ACC112 (cell line): Measurements from ENCODE around the gene MAPK13.
"Not testable (repeated sequence)": the region's sequence is repeated elsewhere in the genome, so short reads cannot be mapped to it uniquely, and the experiment has no call there.

Experiments used
- H2AFZ ChIP-seq: fragments of 200-600 bp; sonication (generic); one replicate; pipeline ENCODE4 v1.6.0; 2017; ENCODE audit warnings: antibody characterized with exemption, low read length; ENCODE audit not compliant: unreplicated experiment
- H3K27ac ChIP-seq: fragments of 200-600 bp; sonication (generic); 2 replicates; pipeline ENCODE4 v1.5.1; 2014; ENCODE audit warnings: low read depth, mild to moderate bottlenecking, antibody characterized with exemption, low read length, moderate library complexity
- H3K27me3 ChIP-seq: fragments of 200-600 bp; sonication (generic); 2 replicates; pipeline ENCODE4 v1.6.1; 2014; ENCODE audit warnings: mild to moderate bottlenecking, antibody characterized with exemption, low read length, moderate library complexity, mixed read lengths; ENCODE audit not compliant: insufficient read depth
- H3K36me3 ChIP-seq: fragments of 200-600 bp; sonication (generic); 2 replicates; pipeline ENCODE4 v1.6.1; 2016; ENCODE audit warnings: mild to moderate bottlenecking, antibody characterized with exemption, low read length, moderate library complexity, mixed read lengths; ENCODE audit not compliant: insufficient read depth
- H3K4me1 ChIP-seq: fragments of 200-600 bp; sonication (generic); one replicate; pipeline ENCODE4 v1.6.1; 2016; ENCODE audit warnings: low read length, mixed read lengths; ENCODE audit not compliant: insufficient read depth, unreplicated experiment, control insufficient read depth
- H3K4me3 ChIP-seq: fragments of 200-600 bp; sonication (generic); 2 replicates; pipeline ENCODE4 v1.5.1; 2014; ENCODE audit warnings: mild to moderate bottlenecking, low read depth, low read length
- H3K79me2 ChIP-seq: fragments of 200-600 bp; sonication (generic); one replicate; pipeline ENCODE4 v1.6.0; 2016; ENCODE audit warnings: low read length; ENCODE audit not compliant: control insufficient read depth, unreplicated experiment, insufficient read depth

MAPK13 gene

DNA sequence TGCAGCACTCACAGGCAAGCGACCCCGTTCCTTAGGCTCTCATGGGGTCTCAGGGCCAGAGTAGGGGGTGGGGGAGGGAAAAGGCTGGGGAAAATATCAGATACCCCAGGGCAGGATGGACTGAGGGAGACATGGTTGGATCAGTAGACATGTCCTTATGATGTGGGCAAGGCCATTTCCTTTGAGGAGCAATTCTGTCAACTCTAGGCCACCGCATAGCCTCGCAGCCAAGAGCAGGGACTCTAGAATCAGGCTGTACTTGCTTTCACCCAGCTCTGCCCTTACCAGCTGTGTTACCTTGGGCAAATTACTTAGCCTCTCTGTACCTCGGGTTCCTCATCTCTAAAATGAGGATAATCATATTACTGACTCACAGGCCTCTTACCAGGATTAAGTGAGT lies 2.2 kb upstream of the MAPK13 start:
- peak overlapping the region; percentile 42 for H3K4me3 ChIP-seq
- peaks cover 7% of the 10 kb centered on the region for H3K79me2 ChIP-seq
- peaks cover 54% of the 10 kb centered on the region for H3K4me1 ChIP-seq
- no peaks in the 10 kb centered on the region for H3K27me3 ChIP-seq
- no peaks in the 10 kb centered on the region for H3K36me3 ChIP-seq
- H2AFZ ChIP-seq, result no peak overlapping the region
- peak overlapping the region; percentile 86 for H3K27ac ChIP-seq

DNA sequence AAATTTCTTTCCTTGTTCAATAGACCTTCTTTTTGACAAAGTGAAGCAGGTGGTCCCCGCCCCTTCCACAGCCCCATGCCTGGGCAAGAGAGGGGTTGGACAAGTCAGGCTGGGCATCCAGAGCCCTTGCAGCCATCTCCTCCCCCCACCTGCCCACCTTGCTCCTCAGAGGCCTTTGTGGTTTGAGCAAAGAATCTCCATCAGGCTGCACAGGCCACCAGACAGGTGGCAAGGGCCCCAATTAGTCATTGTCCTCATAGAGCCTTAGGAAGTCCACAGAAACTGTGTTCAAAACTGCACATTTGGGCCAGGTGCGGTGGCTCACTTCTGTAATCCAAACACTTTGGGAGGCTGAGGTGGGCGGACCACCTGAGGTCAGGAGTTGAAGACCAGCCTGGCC lies 1.5 kb upstream of the MAPK13 start:
- Histone ChIP-seq H2AFZ (no peak overlapping the region), H3K27ac (no peak overlapping the region), H3K79me2 (peaks cover 11% of the 10 kb centered on the region), H3K36me3 (no peaks in the 10 kb centered on the region), H3K4me1 (peaks cover 51% of the 10 kb centered on the region), H3K4me3 (no peak overlapping the region), H3K27me3 (no peaks in the 10 kb centered on the region)

DNA sequence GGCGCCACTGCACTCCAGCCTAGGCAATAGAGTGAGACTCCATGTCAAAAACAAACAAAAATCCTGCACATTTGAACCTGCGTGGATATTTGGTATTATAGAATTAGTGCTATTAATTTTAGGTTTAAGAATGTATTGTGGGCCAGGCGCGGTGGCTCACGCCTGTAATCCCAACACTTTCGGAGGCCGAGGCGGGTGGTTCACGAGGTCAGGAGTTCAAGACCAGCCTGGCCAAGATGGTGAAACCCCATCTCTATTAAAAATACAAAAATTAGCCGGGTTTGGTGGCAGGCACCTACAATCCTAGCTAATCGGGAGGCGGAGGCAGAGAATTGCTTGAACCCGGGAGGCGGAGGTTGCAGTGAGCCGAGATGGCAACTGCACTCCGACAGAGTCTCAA lies 979 bp upstream of the MAPK13 start:
- H3K4me1 ChIP-seq, result peaks cover 51% of the 10 kb centered on the region
- H3K4me3 ChIP-seq, H3K27me3 ChIP-seq, H2AFZ ChIP-seq, H3K36me3 ChIP-seq: not testable (repeated sequence)
- H3K79me2 ChIP-seq, result peaks cover 11% of the 10 kb centered on the region
- 0 out of 2 replicates have a peak overlapping the region, but pooled peaks have one; percentile 75 for H3K27ac ChIP-seq

DNA sequence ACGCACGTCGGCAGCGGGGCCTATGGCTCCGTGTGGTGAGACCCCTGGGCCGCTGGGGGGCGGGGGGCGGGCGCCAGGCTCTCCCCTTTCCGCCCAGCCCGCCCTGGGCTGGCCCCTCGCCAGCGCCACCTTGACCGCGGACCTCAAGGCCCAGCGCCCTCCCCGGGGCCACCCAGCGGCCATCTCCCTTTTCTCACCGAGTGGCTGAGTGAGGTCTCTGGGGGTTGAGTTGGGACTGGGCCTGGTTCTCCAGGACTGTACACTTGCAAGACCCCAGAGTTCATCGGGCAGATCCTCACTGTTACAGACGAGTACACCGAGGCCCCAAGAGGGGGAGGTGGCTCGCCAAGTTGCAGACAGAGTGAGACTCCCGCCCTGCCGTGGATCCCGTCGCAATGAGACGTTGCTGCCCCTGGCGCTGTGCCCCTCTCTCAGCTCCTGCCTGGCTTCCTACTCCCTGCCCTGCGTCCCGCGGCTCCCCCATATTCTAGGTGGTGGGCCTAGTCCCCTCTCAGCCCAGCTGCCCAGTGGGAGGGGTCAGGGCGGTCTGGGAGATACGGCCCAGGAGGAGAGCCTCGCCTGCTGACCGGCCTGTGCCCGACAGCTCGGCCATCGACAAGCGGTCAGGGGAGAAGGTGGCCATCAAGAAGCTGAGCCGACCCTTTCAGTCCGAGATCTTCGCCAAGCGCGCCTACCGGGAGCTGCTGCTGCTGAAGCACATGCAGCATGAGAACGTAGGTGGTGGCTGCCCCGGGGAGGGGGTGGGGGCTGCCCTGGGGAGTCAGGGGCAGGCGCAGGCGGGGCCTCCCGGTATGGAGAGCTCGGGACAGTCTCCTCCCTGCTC lies 576 bp downstream of the MAPK13 start:
- peak overlapping the region; percentile 75 for H3K27ac ChIP-seq
- H3K27me3 ChIP-seq, result no peaks in the 10 kb centered on the region
- peaks cover 51% of the 10 kb centered on the region for H3K4me1 ChIP-seq
- peak overlapping the region; percentile 57 for H2AFZ ChIP-seq
- H3K79me2 ChIP-seq, result peaks cover 11% of the 10 kb centered on the region
- peak overlapping the region; percentile 84 for H3K4me3 ChIP-seq
- no peaks in the 10 kb centered on the region for H3K36me3 ChIP-seq

DNA sequence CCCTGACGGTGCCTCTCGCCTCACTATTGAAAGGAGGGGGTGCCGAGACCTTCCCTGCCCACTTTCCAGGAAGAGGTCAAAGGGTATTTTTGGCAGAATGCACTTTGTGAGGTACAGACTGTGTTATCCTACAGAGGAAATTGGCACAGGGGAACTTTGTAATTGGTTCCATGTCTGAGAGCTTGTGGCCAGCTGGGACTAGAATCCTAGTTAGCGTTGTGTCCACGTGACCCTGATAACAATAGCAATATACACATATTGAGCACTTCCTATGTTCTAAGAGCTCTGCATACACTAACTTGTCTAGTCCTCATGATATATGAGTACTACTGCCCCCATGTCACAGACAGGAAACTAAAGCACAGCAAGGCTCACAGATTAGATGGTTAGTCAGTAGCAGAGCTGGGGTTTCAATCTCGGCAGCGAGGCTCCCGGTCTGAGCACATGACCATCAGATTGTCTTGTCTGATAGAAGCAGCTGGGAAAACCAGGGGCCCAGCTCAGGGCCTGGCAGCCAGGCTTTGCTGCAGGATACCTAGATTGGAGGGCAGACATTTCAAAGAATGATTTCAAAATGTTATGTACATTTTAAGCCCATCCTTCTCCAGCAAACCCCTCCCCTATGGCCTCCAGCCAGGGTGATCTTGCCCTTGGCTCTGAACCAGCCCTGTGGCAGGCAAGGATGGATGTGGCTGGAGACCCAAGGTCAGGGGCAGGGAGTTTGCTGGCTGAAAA lies 1.4 kb downstream of the MAPK13 start:
- Histone ChIP-seq H3K27ac (peak overlapping the region; percentile 75), H2AFZ (peak overlapping the region; percentile 10), H3K4me1 (peaks cover 44% of the 10 kb centered on the region), H3K27me3 (no peaks in the 10 kb centered on the region), H3K4me3 (peak overlapping the region; percentile 84), H3K36me3 (no peaks in the 10 kb centered on the region), H3K79me2 (peaks cover 11% of the 10 kb centered on the region)

DNA sequence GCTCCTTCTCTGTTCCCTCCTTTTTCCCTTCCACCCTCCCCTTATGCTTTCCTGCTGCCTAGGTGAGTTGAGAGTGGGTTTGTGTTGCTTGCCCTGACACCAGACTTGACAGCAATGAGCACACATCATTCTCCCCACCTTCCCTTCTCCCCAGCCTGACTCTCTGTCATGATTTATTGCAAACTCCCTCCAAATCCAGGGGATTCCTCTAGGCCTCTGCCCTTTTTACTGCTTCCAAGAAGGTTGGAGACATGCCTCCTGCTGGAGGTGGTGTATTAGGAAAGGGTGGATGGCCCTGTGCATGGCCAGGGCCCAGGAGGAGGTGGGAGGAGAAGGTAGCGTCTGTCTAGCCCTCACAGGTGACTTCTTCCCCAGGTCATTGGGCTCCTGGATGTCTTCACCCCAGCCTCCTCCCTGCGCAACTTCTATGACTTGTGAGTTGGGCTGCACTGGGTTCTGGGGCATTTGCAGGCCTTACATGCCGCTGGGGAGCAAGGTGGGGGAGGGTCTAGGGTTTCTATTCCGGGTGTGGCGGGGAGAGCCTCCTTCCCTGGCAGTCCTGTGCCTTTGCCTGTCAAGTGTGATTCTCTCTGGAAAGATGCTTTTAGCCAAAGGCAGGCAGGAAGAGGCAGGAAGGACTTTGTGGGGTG lies 2.1 kb downstream of the MAPK13 start:
- Histone ChIP-seq H3K27me3 (no peaks in the 10 kb centered on the region), H3K36me3 (no peaks in the 10 kb centered on the region), H3K4me3 (peak overlapping the region; percentile 84), H3K27ac (peak overlapping the region; percentile 75; the same call in 1 of the 2 replicates), H2AFZ (no peak overlapping the region), H3K79me2 (peaks cover 11% of the 10 kb centered on the region), H3K4me1 (peaks cover 37% of the 10 kb centered on the region)

DNA sequence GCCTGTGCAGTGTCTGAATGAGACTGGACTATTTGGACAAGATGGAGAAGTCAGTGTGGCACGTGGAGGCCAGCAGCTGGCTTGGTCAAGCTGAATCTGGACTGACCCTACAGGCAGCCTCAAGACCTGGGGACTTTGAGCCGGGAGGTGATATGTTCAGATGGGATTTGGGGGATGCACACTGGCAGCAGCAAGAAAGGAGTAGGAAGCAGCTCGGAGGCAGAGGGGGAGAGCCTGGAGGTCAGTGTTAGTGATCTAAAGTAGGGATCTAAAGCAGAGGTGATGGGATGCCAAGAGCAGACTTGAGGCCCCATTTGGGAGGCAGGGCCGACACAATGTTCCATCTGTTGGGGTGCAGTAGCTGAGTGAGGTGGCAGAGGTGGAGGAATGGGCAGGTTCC lies 2.8 kb downstream of the MAPK13 start:
- no peak overlapping the region for H3K27ac ChIP-seq
- H2AFZ ChIP-seq, result no peak overlapping the region
- H3K4me3 ChIP-seq, result no peak overlapping the region
- peaks cover 11% of the 10 kb centered on the region for H3K79me2 ChIP-seq
- H3K4me1 ChIP-seq, result peaks cover 30% of the 10 kb centered on the region
- no peaks in the 10 kb centered on the region for H3K27me3 ChIP-seq
- H3K36me3 ChIP-seq, result no peaks in the 10 kb centered on the region

DNA sequence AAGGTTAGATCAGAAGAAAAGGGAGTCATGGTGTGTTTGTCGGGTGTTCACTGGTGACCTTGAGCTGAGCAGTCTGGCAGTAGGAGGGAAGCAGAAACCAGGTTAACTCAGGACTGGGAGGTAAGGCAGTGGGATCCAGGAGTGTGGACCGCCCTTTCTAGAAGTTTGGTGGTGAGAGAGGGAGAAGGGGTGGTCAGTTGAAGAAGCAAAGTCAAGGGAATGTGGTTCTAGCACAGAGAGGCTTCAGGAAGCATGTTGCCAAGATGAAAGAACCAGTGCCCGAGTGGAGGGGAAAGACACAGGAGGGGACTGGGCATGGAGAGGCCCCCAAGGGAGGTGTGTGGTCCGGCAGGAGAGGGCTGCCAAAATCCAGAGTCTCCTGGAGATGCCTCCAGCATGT lies 3.6 kb downstream of the MAPK13 start:
- Histone ChIP-seq H2AFZ (no peak overlapping the region), H3K79me2 (peaks cover 9% of the 10 kb centered on the region), H3K4me1 (peaks cover 22% of the 10 kb centered on the region), H3K4me3 (no peak overlapping the region), H3K36me3 (peaks cover 2% of the 10 kb centered on the region; the same call in 1 of the 2 replicates), H3K27ac (no peak overlapping the region), H3K27me3 (no peaks in the 10 kb centered on the region)

DNA sequence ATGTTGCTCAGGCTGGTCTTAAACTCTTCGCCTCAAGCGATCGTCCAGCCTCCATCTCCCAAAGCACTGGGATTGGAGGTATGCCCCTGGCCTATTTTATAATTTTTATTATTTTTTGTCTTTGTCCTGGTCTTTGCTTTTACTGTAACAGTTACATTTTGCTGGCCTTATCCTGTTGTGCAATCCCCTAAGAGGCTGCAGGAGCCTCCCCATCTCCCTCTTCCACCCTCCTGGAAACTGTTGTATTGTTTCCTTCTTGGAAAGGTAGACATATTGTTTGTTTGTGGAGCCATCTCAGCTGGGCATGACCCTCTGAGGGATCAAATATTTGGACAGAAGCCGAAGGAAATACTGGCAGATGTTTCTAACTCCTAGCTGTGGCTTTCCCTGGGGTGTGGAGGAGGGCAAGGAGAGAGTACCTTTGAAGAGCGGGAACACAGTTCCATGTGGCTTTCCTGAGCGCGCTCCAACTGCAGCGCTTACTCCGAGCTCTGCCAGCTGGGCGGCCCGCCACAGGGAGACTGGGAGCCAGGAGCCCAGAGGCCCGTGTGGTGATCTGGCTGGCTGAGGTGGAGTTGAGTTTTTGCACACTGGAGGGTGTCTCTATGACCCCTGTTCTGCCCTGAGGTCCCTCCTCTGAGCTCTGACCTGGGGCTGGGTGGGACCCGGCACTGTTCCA lies 4.9 kb downstream of the MAPK13 start:
- H3K27ac ChIP-seq, result no peak overlapping the region
- H2AFZ ChIP-seq, result no peak overlapping the region
- peaks cover 6% of the 10 kb centered on the region; the same call in 1 of the 2 replicates for H3K36me3 ChIP-seq
- peaks cover 8% of the 10 kb centered on the region for H3K79me2 ChIP-seq
- H3K4me1 ChIP-seq, result peaks cover 22% of the 10 kb centered on the region
- no peak overlapping the region for H3K4me3 ChIP-seq
- H3K27me3 ChIP-seq, result no peaks in the 10 kb centered on the region

DNA sequence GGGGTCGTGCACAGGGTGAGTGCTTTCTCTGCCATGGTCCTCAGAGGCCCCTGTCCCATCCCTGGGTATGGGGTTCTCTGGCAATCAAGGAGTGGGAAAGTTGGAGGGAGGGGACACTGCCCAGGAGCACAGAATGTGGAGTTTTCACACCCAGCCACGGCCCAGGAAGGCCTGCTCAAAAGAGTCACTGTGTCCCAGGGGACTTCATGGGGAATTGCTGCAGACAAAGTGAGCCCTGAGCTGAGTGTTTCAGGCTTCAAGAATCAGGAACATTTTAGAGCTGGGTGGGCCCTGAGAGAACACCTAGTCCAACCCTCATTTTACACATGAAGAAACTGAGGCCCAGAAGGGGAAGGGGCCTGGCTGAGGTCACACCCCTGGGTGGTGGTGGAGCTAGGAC lies 5.7 kb downstream of the MAPK13 start:
- peaks cover 22% of the 10 kb centered on the region for H3K4me1 ChIP-seq
- H2AFZ ChIP-seq, result no peak overlapping the region
- no peaks in the 10 kb centered on the region for H3K27me3 ChIP-seq
- H3K4me3 ChIP-seq, result no peak overlapping the region
- H3K36me3 ChIP-seq, result peaks cover 6% of the 10 kb centered on the region; the same call in 1 of the 2 replicates
- H3K27ac ChIP-seq, result no peak overlapping the region
- peaks cover 5% of the 10 kb centered on the region for H3K79me2 ChIP-seq
